Measurements from ENCODE around the gene FABP1.

FABP1 gene

GRCh38 chr2:88090446-88091283 lies 37.2 kb downstream of the FABP1 start:
- TF ChIP-seq CTCF (IDR thresholded peaks at IDR 0.05; ENCODE audit: insufficient read depth, low read length, poor library complexity, severe bottlenecking), result no peak
- DNase-seq (ENCODE audit: extremely low read depth, insufficient read length), result no peak
- Histone ChIP-seq H3K36me3 (ENCODE audit: control insufficient read depth, insufficient read depth, low read length) (no peaks in the 10 kb centered on the region), H3K27me3 (replicated peaks; ENCODE audit: control insufficient read depth, insufficient read depth, low read length) (no peaks in the 10 kb centered on the region), H3K4me3 (replicated peaks; ENCODE audit: low read depth, low read length) (no peak overlapping the region)

- DNase-seq (ENCODE audit: extremely low read depth, insufficient read length), result no peak
- H3K27me3 ChIP-seq (replicated peaks; ENCODE audit: control insufficient read depth, insufficient read depth, low read length), result no peaks in the 10 kb centered on the region
- no peaks in the 10 kb centered on the region for H3K36me3 ChIP-seq (ENCODE audit: control insufficient read depth, insufficient read depth, low read length)
- no peak for TF ChIP-seq CTCF (IDR thresholded peaks at IDR 0.05; ENCODE audit: insufficient read depth, low read length, poor library complexity, severe bottlenecking)
- no peak overlapping the region for H3K4me3 ChIP-seq (replicated peaks; ENCODE audit: low read depth, low read length)
Measured at GRCh38 chr2:88088999-88089398, 38.9 kb downstream of the FABP1 start.

GRCh38 chr2:88087763-88088162 lies 40.1 kb downstream of the FABP1 start:
- TF ChIP-seq CTCF (IDR thresholded peaks at IDR 0.05; ENCODE audit: insufficient read depth, low read length, poor library complexity, severe bottlenecking), result no peak
- no peaks in the 10 kb centered on the region for H3K36me3 ChIP-seq (ENCODE audit: control insufficient read depth, insufficient read depth, low read length)
- no peak for DNase-seq (ENCODE audit: extremely low read depth, insufficient read length)
- no peaks in the 10 kb centered on the region for H3K27me3 ChIP-seq (replicated peaks; ENCODE audit: control insufficient read depth, insufficient read depth, low read length)
- no peak overlapping the region for H3K4me3 ChIP-seq (replicated peaks; ENCODE audit: low read depth, low read length)

GRCh38 chr2:88087073-88087472 lies 40.8 kb downstream of the FABP1 start:
- H3K36me3 ChIP-seq (ENCODE audit: control insufficient read depth, insufficient read depth, low read length), result no peaks in the 10 kb centered on the region
- no peak for DNase-seq (ENCODE audit: extremely low read depth, insufficient read length)
- no peak overlapping the region for H3K4me3 ChIP-seq (replicated peaks; ENCODE audit: low read depth, low read length)
- TF ChIP-seq CTCF (IDR thresholded peaks at IDR 0.05; ENCODE audit: insufficient read depth, low read length, poor library complexity, severe bottlenecking), result no peak
- H3K27me3 ChIP-seq (replicated peaks; ENCODE audit: control insufficient read depth, insufficient read depth, low read length), result no peaks in the 10 kb centered on the region; the same call in 1 of the 2 replicates

- no peaks in the 10 kb centered on the region for H3K36me3 ChIP-seq (ENCODE audit: control insufficient read depth, insufficient read depth, low read length)
Measured at GRCh38 chr2:88086401-88086800, 41.5 kb downstream of the FABP1 start.

More at GRCh38 chr2:88086401-88086800, 41.5 kb downstream of the FABP1 start:
- no peak for TF ChIP-seq CTCF (IDR thresholded peaks at IDR 0.05; ENCODE audit: insufficient read depth, low read length, poor library complexity, severe bottlenecking)
- DNase-seq (ENCODE audit: extremely low read depth, insufficient read length), result no peak
- H3K4me3 ChIP-seq (replicated peaks; ENCODE audit: low read depth, low read length), result no peak overlapping the region
- H3K27me3 ChIP-seq (replicated peaks; ENCODE audit: control insufficient read depth, insufficient read depth, low read length), result no peaks in the 10 kb centered on the region; the same call in 1 of the 2 replicates
